ENCODE results near the gene LDLRAD3. TPM values are rescaled to one million over a fixed set of nuclear protein-coding genes. Genes with fewer than 3 reads are reported as not detected.

LDLRAD3 gene
- total and polyA plus RNA-seq, 11 donors = 1.1 to 7.7 (median 2.6) TPM

DNA sequence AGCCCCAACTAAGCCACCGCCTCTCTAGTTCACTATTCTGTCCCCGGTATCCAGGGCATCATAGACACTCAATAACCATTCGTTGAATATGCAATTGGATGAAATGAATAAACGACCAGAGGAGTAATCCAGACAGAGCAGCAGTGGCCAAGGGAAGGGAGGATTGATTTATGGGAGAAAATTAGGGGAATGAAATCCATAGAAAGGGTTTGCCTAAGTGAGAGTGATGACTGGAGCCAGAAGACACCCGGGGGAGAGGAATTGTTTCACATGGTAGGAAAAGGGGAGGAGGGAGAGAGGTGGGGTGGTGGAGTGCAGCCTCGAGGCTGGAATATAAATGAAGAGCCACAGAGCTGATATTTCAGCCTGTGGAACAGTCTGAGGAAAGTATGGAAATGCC lies 177.2 kb downstream of the LDLRAD3 start:
- no peak for TF ChIP-seq POLR2A (IDR thresholded peaks at IDR 0.05)
- TF ChIP-seq, protein P1, sequence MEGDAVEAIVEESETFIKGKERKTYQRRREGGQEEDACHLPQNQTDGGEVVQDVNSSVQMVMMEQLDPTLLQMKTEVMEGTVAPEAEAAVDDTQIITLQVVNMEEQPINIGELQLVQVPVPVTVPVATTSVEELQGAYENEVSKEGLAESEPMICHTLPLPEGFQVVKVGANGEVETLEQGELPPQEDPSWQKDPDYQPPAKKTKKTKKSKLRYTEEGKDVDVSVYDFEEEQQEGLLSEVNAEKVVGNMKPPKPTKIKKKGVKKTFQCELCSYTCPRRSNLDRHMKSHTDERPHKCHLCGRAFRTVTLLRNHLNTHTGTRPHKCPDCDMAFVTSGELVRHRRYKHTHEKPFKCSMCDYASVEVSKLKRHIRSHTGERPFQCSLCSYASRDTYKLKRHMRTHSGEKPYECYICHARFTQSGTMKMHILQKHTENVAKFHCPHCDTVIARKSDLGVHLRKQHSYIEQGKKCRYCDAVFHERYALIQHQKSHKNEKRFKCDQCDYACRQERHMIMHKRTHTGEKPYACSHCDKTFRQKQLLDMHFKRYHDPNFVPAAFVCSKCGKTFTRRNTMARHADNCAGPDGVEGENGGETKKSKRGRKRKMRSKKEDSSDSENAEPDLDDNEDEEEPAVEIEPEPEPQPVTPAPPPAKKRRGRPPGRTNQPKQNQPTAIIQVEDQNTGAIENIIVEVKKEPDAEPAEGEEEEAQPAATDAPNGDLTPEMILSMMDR (IDR thresholded peaks at IDR 0.05) = no peak
- no peak for ATAC-seq
- no peak overlapping the region for H3K27ac ChIP-seq
- no peaks in the 10 kb centered on the region for H3K27me3 ChIP-seq
- no peaks in the 10 kb centered on the region for H3K9me3 ChIP-seq
- WGBS, 4 donors = 76 to 88% (median 86%) methylated on average over 6 of the region's 6 CpGs
- intact Hi-C loops (cut with DNase I) = loop anchor here in 2 of 10 donors (5.0 to 10.0 kb wide), 2 partner anchors 74 to 626 kb away; no protein-coding TSS in a partner anchor
- no peak overlapping the region for H3K4me3 ChIP-seq
- DNase-seq = no peak
- H3K36me3 ChIP-seq = no peaks in the 10 kb centered on the region
- peaks cover 0 to 3% (median 0%) of the 10 kb centered on the region in 12 donors for H3K4me1 ChIP-seq

DNA sequence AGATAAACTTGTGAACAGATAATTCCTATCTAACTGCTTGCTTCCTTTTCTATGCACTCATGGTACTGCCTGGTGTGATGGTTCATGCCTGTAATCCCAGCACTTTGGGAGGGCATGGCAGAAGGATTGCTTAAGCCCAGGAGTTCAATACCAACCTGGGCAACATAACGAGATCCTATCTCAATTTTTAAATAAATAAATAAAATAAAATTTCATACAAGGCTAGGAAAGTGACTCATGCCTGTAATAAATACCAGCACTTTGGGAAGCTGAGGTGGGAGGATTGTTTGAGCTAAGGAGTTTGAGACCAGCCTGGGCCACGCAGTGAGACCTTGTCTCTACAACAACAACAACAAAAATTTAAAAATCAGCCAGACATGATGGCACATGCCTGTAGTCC lies 178.8 kb downstream of the LDLRAD3 start:
- intact Hi-C loops (cut with DNase I) = loop anchor here in 2 of 10 donors (5.0 to 10.0 kb wide), 2 partner anchors 75 to 628 kb away; no protein-coding TSS in a partner anchor
- Histone ChIP-seq H3K27ac (no peak overlapping the region), H3K36me3 (no peaks in the 10 kb centered on the region), H3K9me3 (no peaks in the 10 kb centered on the region), H3K27me3 (peaks cover 0 to 4% (median 0%) of the 10 kb centered on the region in 9 donors), H3K4me1 (no peaks in the 10 kb centered on the region), H3K4me3 (no peak overlapping the region)
- TF ChIP-seq, protein P1 (IDR thresholded peaks at IDR 0.05) = no peak
- TF ChIP-seq POLR2A (IDR thresholded peaks at IDR 0.05) = no peak
- DNase-seq (no peak), ATAC-seq (no peak)
- WGBS, 4 donors = 83 to 95% (median 89%) methylated on average over 2 of the region's 2 CpGs

DNA sequence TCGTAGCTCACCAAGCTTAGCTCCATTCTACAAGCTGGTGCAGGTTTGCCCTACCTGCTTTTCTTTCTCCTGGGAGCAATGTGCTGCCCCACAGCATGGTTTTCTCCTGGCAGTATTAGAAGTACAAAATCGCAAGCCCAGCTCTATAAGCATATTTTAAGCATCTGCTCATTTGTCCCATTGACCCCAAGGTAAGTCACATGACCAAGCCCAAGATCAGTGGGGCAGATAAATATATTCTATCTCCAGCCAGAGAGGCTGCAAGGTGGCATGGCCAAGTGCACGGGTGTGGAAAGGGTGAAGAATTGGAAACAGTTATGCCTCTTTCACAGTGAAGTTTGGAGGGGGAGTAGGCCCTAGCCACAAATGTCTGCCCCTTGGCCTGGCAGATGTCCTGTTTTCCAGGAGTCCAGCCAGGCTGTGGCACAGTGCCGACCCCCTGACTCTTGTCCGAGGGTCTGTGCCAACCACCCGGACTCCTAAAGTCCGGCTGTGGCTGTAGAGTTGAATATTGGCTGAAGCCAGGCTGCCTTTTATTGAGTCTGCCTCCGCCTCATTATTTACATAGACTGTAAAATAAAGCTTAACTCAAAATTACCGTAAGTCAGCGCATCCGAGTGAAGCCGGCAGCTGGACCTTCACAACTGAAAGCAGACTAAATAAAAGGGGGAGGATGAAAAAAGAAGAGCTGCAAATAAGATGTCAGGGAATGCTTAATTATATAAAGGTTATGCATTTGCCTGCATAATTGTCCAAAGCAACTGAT lies 179.7 kb downstream of the LDLRAD3 start:
- ATAC-seq (no peak), DNase-seq (no peak)
- H3K4me1 ChIP-seq = no peaks in the 10 kb centered on the region
- H3K27ac ChIP-seq = no peak overlapping the region
- peaks cover 0 to 8% (median 0%) of the 10 kb centered on the region in 9 donors for H3K27me3 ChIP-seq
- no peaks in the 10 kb centered on the region for H3K9me3 ChIP-seq
- H3K4me3 ChIP-seq = no peak overlapping the region
- intact Hi-C loops (cut with DNase I) = loop anchor here in 2 of 10 donors (5.0 to 10.0 kb wide), 2 partner anchors 76 to 629 kb away; no protein-coding TSS in a partner anchor
- WGBS, 4 donors = 87 to 94% (median 92%) methylated on average over 12 of the region's 12 CpGs
- TF ChIP-seq POLR2A (IDR thresholded peaks at IDR 0.05) = no peak
- TF ChIP-seq, protein P1 (IDR thresholded peaks at IDR 0.05) = no peak
- no peaks in the 10 kb centered on the region for H3K36me3 ChIP-seq

DNA sequence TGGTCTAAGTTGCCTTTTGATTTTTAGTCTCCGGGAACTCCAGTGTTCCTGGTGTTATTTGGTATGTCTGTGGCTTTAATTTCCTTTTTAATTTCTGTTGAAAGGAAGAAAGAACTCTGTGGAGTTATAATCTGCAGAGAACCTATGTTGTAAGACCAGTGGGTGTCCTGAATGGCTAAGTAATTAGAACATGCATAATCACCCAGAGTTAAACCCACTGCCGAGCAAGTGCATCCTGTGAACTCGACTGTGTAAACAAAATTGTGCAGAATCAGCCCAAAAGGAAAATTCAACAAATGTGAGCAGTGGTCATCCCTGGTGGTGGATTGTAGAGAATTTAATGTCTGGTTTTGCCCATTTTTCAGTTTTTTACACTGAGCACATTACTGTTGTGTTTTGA lies 182.8 kb downstream of the LDLRAD3 start:
- no peaks in the 10 kb centered on the region for H3K9me3 ChIP-seq
- 66 to 81% (median 73%) methylated on average over 3 of the region's 3 CpGs for WGBS, 4 donors
- intact Hi-C loops (cut with DNase I) = loop anchor here in 2 of 10 donors (5.0 to 10.0 kb wide), 2 partner anchors 304 to 632 kb away; no protein-coding TSS in a partner anchor

More for the DNA sequence above, 182.8 kb downstream of the LDLRAD3 start:
- DNase-seq = no peak
- Histone ChIP-seq H3K27me3 (peaks cover 0 to 8% (median 0%) of the 10 kb centered on the region in 9 donors), H3K4me3 (no peak overlapping the region), H3K27ac (no peak overlapping the region), H3K4me1 (peaks cover 0 to 5% (median 0%) of the 10 kb centered on the region in 12 donors), H3K36me3 (no peaks in the 10 kb centered on the region)
- ATAC-seq = no peak
- TF ChIP-seq, protein P1 (IDR thresholded peaks at IDR 0.05) = no peak
- TF ChIP-seq POLR2A (IDR thresholded peaks at IDR 0.05) = no peak
